Panc1 (cell line): ENCODE data around the gene TBXAS1. TPM values are rescaled to one million over a fixed set of nuclear protein-coding genes. Genes with fewer than 3 reads are reported as not detected.

Experiments
- ATAC-seq: fragments of 200-7000 bp; cut with Tn5 transposase; 2 replicates; pipeline ENCODE4 v1.9.1; 2020; ENCODE audit warnings: mild to moderate bottlenecking, moderate library complexity
- BruUV-seq: library from RNA; stranded (reverse); fragments of 400-500 nt; replicated peaks from 2 replicates; lab custom pipeline; 2021; lab: Mats Ljungman, UMichigan
- CTCF ChIA-PET: fragments of 300-600 bp; sonication (Branson Sonifier 250); formaldehyde crosslinking; loops from one replicate; lab custom pipeline; 2022; ENCODE audit warnings: antibody characterized with exemption; lab: Charles Lee
- POLR2A ChIA-PET: fragments of 300-600 bp; sonication (Branson Sonifier 250); formaldehyde crosslinking; loops from one replicate; lab custom pipeline; 2022; ENCODE audit warnings: antibody characterized with exemption; lab: Charles Lee
- DNase-seq: peaks from one replicate; pipeline ENCODE4 v3.0.0-alpha.2; 2010; ENCODE audit warnings: low read depth, low spot score
- H3K27ac ChIP-seq: 2 replicates; pipeline ENCODE4 v1.5.1; 2011; ENCODE audit warnings: mild to moderate bottlenecking, low read length, inconsistent platforms
- H3K27me3 ChIP-seq: fragments of 200-500 bp; sonication (Bioruptor generic); 2 replicates; pipeline ENCODE4 v1.6.0; 2014; ENCODE audit warnings: low read length, inconsistent platforms; ENCODE audit not compliant: control insufficient read depth, insufficient read depth
- H3K36me3 ChIP-seq: fragments of 200-500 bp; sonication (Bioruptor generic); 2 replicates; pipeline ENCODE4 v1.5.1; 2014; ENCODE audit warnings: inconsistent platforms, mild to moderate bottlenecking, low read length, moderate library complexity; ENCODE audit not compliant: control insufficient read depth, insufficient read depth
- H3K4me1 ChIP-seq: 2 replicates; pipeline ENCODE4 v1.5.1; 2011; ENCODE audit warnings: inconsistent platforms, mild to moderate bottlenecking, low read length, moderate library complexity; ENCODE audit not compliant: control insufficient read depth, insufficient read depth
- H3K4me3 ChIP-seq, 2 experiments: 2 replicates each; pipeline ENCODE4 v1.5.1; 2011 to 2012; ENCODE audit warnings: low read depth in 2 of 2, low read length in 2 of 2, mild to moderate bottlenecking in 2 of 2, inconsistent platforms in 1 of 2, moderate library complexity in 1 of 2
- H3K9me3 ChIP-seq: fragments of 200-500 bp; sonication (Bioruptor generic); 2 replicates; pipeline ENCODE4 v1.5.1; 2014; ENCODE audit warnings: low read depth, mild to moderate bottlenecking, inconsistent platforms, low read length, moderate library complexity; ENCODE audit not compliant: control insufficient read depth, insufficient read depth
- POLR2AphosphoS5 ChIP-seq: IDR thresholded peaks from 2 replicates; pipeline ENCODE4 v1.6.1; 2012; ENCODE audit warnings: mild to moderate bottlenecking, low read depth, low read length, moderate library complexity
- SIN3A ChIP-seq: IDR thresholded peaks from 2 replicates; pipeline ENCODE4 v1.6.1; 2012; ENCODE audit warnings: low read depth, mild to moderate bottlenecking, low read length, moderate library complexity, borderline replicate concordance; ENCODE audit not compliant: insufficient read depth
- TCF7L2 ChIP-seq: IDR thresholded peaks from 2 replicates; pipeline ENCODE4 v1.6.1; 2011; ENCODE audit warnings: mild to moderate bottlenecking, low read depth, low read length, inconsistent platforms
- in situ Hi-C: cut with HindIII; loops from 2 replicates; pipeline ENCODE4 v1.10.0; 2016; ENCODE audit warnings: low sequenced_read_pairs, low pct_unique_long_range_greater_than_20kb
- intact Hi-C: fragments of 100-400 bp; cut with micrococcal nuclease; formaldehyde crosslinking; loops from one replicate; pipeline ENCODE4 v1.10.0; 2022; ENCODE audit not compliant: unreplicated experiment
- total RNA-seq: library from RNA; stranded (reverse); gene quantifications from one replicate; pipeline ENCODE4 v1.2.1, GENCODE V29; 2021; ENCODE audit not compliant: unreplicated experiment
- TF ChIP-seq, protein P1 (sequence below): fragments of 450-650 bp; IDR thresholded peaks from 2 replicates; pipeline ENCODE4 v1.5.1; 2017; ENCODE audit warnings: mild to moderate bottlenecking
- TF ChIP-seq, protein P2 (sequence below), 2 experiments: IDR thresholded peaks; 2 replicates each; pipeline ENCODE4 v1.6.1; 2011 to 2012; ENCODE audit warnings: low read depth in 2 of 2, control low read depth in 1 of 2, low read length in 1 of 2, mild to moderate bottlenecking in 1 of 2, moderate library complexity in 1 of 2; ENCODE audit not compliant: insufficient read depth in 1 of 2

Gene TBXAS1
- total RNA-seq, 1 experiment from 2014 or later = 4.4 TPM

DNA sequence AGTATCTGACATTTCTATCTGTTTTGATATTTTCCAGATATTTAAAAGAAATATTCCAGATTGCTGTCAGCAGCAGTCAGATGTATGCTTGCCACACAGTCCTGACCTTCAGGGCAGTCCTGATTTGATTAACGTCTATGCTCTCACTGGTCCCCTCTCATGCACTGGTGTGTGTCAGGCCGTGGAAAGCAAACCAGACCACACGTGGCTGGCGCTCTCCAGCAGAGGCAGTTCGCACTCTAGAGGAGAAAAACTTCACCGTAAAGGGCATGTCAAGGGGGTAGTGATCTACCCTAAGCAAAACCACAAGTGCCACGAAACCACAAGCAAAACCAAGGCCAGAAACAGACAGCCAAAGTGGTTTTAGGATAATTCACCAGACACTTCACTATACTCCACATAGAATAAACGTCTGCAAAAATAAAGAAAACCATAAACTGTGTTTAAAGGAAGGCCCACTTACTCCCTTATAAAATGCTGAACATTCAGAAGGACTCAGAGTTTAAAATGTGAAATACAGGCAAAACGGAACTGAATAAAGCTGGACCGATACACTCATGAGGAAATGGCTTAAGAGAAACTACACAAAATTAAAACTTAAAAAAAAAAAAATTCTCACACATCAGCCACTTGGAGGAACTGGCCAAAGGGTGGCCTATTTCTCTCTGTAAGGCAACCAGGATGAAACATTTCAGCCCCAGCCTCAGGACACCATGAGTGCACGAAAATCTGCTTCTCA lies 207.3 kb downstream of the TBXAS1 start:
- DNase-seq = no peak
- no TSS peak for BruUV-seq
- H3K27ac ChIP-seq = no peak overlapping the region
- POLR2A ChIA-PET = no interaction called here
- no peak for ATAC-seq
- in situ Hi-C loops (no loop called here), intact Hi-C loops (no loop called here)
- CTCF ChIA-PET = no interaction called here
- H3K9me3 ChIP-seq = no peaks in the 10 kb centered on the region
- no peak overlapping the region for H3K4me3 ChIP-seq
- H3K4me1 ChIP-seq = no peaks in the 10 kb centered on the region
- no peaks in the 10 kb centered on the region for H3K27me3 ChIP-seq
- no peak for TF ChIP-seq TCF7L2
- TF ChIP-seq POLR2AphosphoS5 = no peak
- TF ChIP-seq, protein P1, sequence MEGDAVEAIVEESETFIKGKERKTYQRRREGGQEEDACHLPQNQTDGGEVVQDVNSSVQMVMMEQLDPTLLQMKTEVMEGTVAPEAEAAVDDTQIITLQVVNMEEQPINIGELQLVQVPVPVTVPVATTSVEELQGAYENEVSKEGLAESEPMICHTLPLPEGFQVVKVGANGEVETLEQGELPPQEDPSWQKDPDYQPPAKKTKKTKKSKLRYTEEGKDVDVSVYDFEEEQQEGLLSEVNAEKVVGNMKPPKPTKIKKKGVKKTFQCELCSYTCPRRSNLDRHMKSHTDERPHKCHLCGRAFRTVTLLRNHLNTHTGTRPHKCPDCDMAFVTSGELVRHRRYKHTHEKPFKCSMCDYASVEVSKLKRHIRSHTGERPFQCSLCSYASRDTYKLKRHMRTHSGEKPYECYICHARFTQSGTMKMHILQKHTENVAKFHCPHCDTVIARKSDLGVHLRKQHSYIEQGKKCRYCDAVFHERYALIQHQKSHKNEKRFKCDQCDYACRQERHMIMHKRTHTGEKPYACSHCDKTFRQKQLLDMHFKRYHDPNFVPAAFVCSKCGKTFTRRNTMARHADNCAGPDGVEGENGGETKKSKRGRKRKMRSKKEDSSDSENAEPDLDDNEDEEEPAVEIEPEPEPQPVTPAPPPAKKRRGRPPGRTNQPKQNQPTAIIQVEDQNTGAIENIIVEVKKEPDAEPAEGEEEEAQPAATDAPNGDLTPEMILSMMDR = no peak
- TF ChIP-seq, protein P2, sequence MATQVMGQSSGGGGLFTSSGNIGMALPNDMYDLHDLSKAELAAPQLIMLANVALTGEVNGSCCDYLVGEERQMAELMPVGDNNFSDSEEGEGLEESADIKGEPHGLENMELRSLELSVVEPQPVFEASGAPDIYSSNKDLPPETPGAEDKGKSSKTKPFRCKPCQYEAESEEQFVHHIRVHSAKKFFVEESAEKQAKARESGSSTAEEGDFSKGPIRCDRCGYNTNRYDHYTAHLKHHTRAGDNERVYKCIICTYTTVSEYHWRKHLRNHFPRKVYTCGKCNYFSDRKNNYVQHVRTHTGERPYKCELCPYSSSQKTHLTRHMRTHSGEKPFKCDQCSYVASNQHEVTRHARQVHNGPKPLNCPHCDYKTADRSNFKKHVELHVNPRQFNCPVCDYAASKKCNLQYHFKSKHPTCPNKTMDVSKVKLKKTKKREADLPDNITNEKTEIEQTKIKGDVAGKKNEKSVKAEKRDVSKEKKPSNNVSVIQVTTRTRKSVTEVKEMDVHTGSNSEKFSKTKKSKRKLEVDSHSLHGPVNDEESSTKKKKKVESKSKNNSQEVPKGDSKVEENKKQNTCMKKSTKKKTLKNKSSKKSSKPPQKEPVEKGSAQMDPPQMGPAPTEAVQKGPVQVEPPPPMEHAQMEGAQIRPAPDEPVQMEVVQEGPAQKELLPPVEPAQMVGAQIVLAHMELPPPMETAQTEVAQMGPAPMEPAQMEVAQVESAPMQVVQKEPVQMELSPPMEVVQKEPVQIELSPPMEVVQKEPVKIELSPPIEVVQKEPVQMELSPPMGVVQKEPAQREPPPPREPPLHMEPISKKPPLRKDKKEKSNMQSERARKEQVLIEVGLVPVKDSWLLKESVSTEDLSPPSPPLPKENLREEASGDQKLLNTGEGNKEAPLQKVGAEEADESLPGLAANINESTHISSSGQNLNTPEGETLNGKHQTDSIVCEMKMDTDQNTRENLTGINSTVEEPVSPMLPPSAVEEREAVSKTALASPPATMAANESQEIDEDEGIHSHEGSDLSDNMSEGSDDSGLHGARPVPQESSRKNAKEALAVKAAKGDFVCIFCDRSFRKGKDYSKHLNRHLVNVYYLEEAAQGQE (IDR thresholded peaks at IDR 0.05; ENCODE audit: insufficient read depth in 1 of 2, low read depth in 2 of 2, low read length in 1 of 2) = no peak
- TF ChIP-seq SIN3A = no peak
- peaks cover 2% of the 10 kb centered on the region; the same call in 1 of the 2 replicates for H3K36me3 ChIP-seq

DNA sequence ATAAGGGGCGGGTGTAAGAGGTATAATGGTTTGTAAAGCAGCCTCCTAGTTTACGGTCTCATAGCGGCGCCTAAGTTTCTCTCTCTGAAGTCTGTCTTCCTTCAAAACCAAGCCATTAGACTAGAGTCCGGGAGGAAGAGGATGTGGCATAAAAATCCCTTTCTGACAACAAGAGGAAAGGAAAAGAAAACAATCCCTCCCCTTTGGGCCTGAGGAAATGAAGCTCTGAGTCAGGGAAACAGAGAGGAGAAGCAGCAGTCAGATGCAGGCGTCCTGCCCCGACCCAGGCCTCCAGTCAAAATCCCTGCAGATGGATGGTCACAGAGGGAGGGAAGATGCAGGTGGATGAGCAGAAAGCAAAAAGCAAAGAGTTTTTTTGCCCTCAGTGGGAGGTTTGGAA lies 210.0 kb downstream of the TBXAS1 start:
- Histone ChIP-seq H3K27me3 (no peaks in the 10 kb centered on the region), H3K4me1 (no peaks in the 10 kb centered on the region), H3K27ac (no peak overlapping the region), H3K36me3 (peaks cover 2% of the 10 kb centered on the region; the same call in 1 of the 2 replicates), H3K9me3 (no peaks in the 10 kb centered on the region), H3K4me3 (no peak overlapping the region)
- no TSS peak for BruUV-seq
- DNase-seq (no peak), ATAC-seq (no peak)
- intact Hi-C loops = no loop called here
- POLR2A ChIA-PET = interaction anchor here (0.6 kb wide), 1 partner anchor 79 kb away, joined by 4 read pairs; no protein-coding TSS in a partner anchor
- in situ Hi-C loops = no loop called here
- CTCF ChIA-PET = no interaction called here
- no peak for TF ChIP-seq POLR2AphosphoS5
- TF ChIP-seq, protein P1 = no peak
- no peak for TF ChIP-seq SIN3A
- TF ChIP-seq TCF7L2 = no peak
- TF ChIP-seq, protein P2 (IDR thresholded peaks at IDR 0.05; ENCODE audit: insufficient read depth in 1 of 2, low read depth in 2 of 2, low read length in 1 of 2) = no peak
